HCT116 (cell line): ENCODE measurements around the gene DLX3.

Experiments used
- CEBPB ChIP-seq: IDR thresholded peaks from 2 replicates; pipeline ENCODE4 v1.6.1; 2012; ENCODE audit warnings: low read depth
- EZH2 ChIP-seq: fragments of 200-600 bp; sonication (generic); IDR thresholded peaks from 2 replicates; pipeline ENCODE4 v1.6.1; 2017; ENCODE audit warnings: antibody characterized with exemption, mixed run types
- EZH2phosphoT487 ChIP-seq: fragments of 200-600 bp; IDR thresholded peaks from 2 replicates; pipeline ENCODE4 v1.6.1; 2018; ENCODE audit warnings: antibody characterized with exemption, borderline replicate concordance
- JUND ChIP-seq: IDR thresholded peaks from 2 replicates; pipeline ENCODE4 v1.6.1; 2012
- POLR2A ChIP-seq: IDR thresholded peaks from 2 replicates; pipeline ENCODE4 v1.7.0; 2011; ENCODE audit warnings: borderline replicate concordance; ENCODE audit not compliant: insufficient read depth, insufficient read length; ENCODE audit errors: extremely low read depth
- POLR2AphosphoS5 ChIP-seq: IDR thresholded peaks from 2 replicates; pipeline ENCODE4 v1.6.1; 2011; ENCODE audit warnings: mild to moderate bottlenecking, low read depth, low read length, moderate library complexity
- RAD21 ChIP-seq: IDR thresholded peaks from 2 replicates; pipeline ENCODE4 v1.6.1; 2012; ENCODE audit warnings: low read depth, mild to moderate bottlenecking
- SP1 ChIP-seq: IDR thresholded peaks from 2 replicates; pipeline ENCODE4 v1.6.1; 2012; ENCODE audit warnings: low read depth
- SRF ChIP-seq: IDR thresholded peaks from 2 replicates; pipeline ENCODE4 v1.6.1; 2012; ENCODE audit warnings: low read depth
- TCF7L2 ChIP-seq: IDR thresholded peaks from 2 replicates; pipeline ENCODE4 v1.7.0; 2011; ENCODE audit warnings: borderline replicate concordance, inconsistent platforms; ENCODE audit not compliant: insufficient read depth, insufficient read length; ENCODE audit errors: extremely low read depth
- ZFX ChIP-seq: fragments of 450-650 bp; IDR thresholded peaks from 2 replicates; pipeline ENCODE4 v1.6.1; 2017
- TF ChIP-seq, protein P1 (sequence below), 3 experiments: fragments of 200-600 bp in 1 of 3; sonication (generic) in 1 of 3; IDR thresholded peaks in 2 of 3; conservative IDR thresholded peaks in 1 of 3; 2 replicates each; pipeline ENCODE4 v1.5.1; 2012 to 2017; ENCODE audit warnings: low read depth in 2 of 3, low read length in 2 of 3, antibody characterized with exemption in 1 of 3, borderline replicate concordance in 1 of 3, control low read depth in 1 of 3, mild to moderate bottlenecking in 1 of 3, mixed read lengths in 1 of 3, mixed run types in 1 of 3, moderate library complexity in 1 of 3; ENCODE audit not compliant: insufficient read depth in 1 of 3
- TF ChIP-seq, protein P2 (sequence below): IDR thresholded peaks from 2 replicates; pipeline ENCODE4 v1.6.1; 2012; ENCODE audit warnings: low read depth

DNA sequence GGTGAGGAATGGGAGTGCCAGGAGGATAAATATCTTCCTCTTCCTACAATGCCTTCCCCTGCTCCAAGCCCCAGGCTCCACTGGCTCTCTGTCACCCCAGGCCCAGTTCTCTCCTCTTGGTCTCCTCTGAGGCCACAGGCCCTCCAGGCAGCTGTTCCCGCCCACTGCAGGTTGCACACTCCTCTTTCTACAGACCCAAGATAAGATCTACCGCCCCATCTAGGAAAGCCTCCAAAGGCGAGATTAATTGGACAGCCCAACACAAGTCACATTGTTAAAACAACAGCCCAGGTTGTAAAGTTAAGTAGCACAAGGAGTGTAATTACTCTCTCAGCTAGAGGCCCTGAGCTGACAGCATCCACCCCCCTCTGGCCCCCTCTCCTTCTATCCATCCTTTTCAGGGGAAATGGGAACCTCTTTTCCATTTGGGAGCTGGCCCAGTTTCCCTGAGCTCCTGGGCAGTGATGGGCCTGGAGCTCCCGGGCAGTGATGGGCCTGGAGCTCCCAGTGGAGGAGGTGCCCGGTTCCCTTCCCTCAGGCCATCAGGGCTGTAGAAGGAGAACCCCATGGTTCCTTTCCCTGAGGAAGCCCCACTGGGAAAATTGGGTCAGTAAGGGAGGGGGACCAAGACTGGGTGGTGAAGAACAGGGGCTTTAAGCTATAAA is 18.7 kb downstream of the DLX3 start:
- TF ChIP-seq, protein P1, sequence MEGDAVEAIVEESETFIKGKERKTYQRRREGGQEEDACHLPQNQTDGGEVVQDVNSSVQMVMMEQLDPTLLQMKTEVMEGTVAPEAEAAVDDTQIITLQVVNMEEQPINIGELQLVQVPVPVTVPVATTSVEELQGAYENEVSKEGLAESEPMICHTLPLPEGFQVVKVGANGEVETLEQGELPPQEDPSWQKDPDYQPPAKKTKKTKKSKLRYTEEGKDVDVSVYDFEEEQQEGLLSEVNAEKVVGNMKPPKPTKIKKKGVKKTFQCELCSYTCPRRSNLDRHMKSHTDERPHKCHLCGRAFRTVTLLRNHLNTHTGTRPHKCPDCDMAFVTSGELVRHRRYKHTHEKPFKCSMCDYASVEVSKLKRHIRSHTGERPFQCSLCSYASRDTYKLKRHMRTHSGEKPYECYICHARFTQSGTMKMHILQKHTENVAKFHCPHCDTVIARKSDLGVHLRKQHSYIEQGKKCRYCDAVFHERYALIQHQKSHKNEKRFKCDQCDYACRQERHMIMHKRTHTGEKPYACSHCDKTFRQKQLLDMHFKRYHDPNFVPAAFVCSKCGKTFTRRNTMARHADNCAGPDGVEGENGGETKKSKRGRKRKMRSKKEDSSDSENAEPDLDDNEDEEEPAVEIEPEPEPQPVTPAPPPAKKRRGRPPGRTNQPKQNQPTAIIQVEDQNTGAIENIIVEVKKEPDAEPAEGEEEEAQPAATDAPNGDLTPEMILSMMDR (IDR thresholded peaks at IDR 0.05 in 2 of 3, conservative IDR thresholded peaks at IDR 0.05 in 1 of 3; ENCODE audit: borderline replicate concordance in 1 of 3, insufficient read depth in 1 of 3, low read depth in 2 of 3, low read length in 2 of 3): no peak
- TF ChIP-seq POLR2AphosphoS5 (no peak), SP1 (no peak), RAD21 (no peak), EZH2phosphoT487 (no peak), POLR2A (no peak), JUND (no peak), EZH2 (no peak), TCF7L2 (no peak), SRF (no peak), CEBPB (no peak), ZFX (no peak)
- TF ChIP-seq, protein P2, sequence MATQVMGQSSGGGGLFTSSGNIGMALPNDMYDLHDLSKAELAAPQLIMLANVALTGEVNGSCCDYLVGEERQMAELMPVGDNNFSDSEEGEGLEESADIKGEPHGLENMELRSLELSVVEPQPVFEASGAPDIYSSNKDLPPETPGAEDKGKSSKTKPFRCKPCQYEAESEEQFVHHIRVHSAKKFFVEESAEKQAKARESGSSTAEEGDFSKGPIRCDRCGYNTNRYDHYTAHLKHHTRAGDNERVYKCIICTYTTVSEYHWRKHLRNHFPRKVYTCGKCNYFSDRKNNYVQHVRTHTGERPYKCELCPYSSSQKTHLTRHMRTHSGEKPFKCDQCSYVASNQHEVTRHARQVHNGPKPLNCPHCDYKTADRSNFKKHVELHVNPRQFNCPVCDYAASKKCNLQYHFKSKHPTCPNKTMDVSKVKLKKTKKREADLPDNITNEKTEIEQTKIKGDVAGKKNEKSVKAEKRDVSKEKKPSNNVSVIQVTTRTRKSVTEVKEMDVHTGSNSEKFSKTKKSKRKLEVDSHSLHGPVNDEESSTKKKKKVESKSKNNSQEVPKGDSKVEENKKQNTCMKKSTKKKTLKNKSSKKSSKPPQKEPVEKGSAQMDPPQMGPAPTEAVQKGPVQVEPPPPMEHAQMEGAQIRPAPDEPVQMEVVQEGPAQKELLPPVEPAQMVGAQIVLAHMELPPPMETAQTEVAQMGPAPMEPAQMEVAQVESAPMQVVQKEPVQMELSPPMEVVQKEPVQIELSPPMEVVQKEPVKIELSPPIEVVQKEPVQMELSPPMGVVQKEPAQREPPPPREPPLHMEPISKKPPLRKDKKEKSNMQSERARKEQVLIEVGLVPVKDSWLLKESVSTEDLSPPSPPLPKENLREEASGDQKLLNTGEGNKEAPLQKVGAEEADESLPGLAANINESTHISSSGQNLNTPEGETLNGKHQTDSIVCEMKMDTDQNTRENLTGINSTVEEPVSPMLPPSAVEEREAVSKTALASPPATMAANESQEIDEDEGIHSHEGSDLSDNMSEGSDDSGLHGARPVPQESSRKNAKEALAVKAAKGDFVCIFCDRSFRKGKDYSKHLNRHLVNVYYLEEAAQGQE: no peak
